Gastrocnemius medialis (tissue), 4 donors: ENCODE results near the gene SLC10A7.

Experiments used
- CTCF ChIP-seq, 5 experiments: fragments of 450-650 bp in 3 of 5; fragments of 200-600 bp in 2 of 5; sonication (generic) in 2 of 5; IDR thresholded peaks in 4 of 5; conservative IDR thresholded peaks in 1 of 5; 1 replicate in 4 of 5; 2 replicates in 1 of 5; pipeline ENCODE4 v1.5.1; 2016 to 2019; ENCODE audit warnings: antibody characterized with exemption in 5 of 5, mild to moderate bottlenecking in 3 of 5, moderate library complexity in 3 of 5
- POLR2A ChIP-seq, 2 donors: fragments of 450-650 bp; IDR thresholded peaks; one replicate each; pipeline ENCODE4 v1.6.1; 2017; ENCODE audit warnings: antibody characterized with exemption in 2 of 2, mild to moderate bottlenecking in 2 of 2, moderate library complexity in 2 of 2

GRCh38 chr4:146567396-146567795 is 45.7 kb upstream of the SLC10A7 start:
- TF ChIP-seq CTCF (IDR thresholded peaks at IDR 0.05 in 4 of 5, conservative IDR thresholded peaks at IDR 0.05 in 1 of 5) (no peak), POLR2A (IDR thresholded peaks at IDR 0.05) (no peak)
